ENCODE measurements around the gene HLA-DOA.

HLA-DOA gene

DNA sequence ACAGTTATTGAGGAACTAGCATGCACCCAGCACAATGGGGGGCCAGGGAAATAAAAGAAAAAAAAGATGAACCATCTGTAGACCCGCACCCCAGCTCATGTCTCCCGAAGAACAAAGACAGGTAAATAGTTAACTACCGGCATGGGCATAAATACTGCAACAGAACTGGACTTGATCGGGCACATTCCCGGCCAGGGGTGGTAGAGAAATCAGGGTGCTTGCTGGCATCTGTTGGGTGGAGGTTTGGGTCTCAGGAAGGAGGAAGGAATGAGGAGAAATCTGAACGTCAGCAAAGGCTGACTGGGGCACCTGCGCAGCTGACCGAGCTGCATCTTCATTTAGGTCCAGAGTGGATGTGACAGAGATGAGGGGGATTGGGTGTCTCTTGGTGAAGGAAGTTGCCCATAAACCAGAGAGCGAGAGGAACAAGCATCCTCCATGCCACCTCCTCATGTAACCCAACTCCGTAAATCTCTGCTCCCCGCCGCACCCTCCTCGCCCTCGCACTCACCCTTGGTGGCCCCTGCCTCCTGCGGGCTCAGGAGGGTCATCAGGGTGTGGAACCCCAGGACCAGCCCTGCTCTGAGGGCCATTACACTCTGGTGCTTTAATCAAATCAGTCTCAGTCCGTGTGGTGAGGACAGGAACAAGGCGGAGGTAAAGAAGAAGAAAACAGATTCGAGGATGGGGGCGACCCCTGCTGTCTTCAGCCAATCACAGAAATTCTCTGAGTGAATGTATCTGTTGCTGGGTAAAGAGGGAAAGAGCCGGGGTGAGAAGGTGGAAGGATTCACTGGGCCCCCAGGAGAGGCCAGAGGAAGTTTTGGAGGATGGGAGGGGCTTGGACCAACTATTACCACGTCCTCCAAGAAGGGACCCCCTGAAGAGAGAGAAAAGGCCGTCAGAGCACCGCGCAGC lies at the start of gene HLA-DOA:
HLA-DOA (minus strand) TSS at position 648 of the 918 bp plus-strand sequence.
- TF ChIP-seq ZBTB20 (tag by site-specific recombination; IDR thresholded peaks at IDR 0.05), result no peak
- TF ChIP-seq ZBTB17 (tag by site-specific recombination; IDR thresholded peaks at IDR 0.05), result peak; percentile 94
- TF ChIP-seq GFI1B (tag by site-specific recombination; IDR thresholded peaks at IDR 0.05), result 0 out of 2 replicates have a peak, but pooled peaks have one; percentile 32
- TF ChIP-seq, protein P1, sequence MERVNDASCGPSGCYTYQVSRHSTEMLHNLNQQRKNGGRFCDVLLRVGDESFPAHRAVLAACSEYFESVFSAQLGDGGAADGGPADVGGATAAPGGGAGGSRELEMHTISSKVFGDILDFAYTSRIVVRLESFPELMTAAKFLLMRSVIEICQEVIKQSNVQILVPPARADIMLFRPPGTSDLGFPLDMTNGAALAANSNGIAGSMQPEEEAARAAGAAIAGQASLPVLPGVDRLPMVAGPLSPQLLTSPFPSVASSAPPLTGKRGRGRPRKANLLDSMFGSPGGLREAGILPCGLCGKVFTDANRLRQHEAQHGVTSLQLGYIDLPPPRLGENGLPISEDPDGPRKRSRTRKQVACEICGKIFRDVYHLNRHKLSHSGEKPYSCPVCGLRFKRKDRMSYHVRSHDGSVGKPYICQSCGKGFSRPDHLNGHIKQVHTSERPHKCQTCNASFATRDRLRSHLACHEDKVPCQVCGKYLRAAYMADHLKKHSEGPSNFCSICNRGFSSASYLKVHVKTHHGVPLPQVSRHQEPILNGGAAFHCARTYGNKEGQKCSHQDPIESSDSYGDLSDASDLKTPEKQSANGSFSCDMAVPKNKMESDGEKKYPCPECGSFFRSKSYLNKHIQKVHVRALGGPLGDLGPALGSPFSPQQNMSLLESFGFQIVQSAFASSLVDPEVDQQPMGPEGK (tag by site-specific recombination; IDR thresholded peaks at IDR 0.05), result 0 out of 2 replicates have a peak, but pooled peaks have one; percentile 45
- peak; percentile 84 for TF ChIP-seq GLIS2 (tag by site-specific recombination; IDR thresholded peaks at IDR 0.05)
- TF ChIP-seq GLIS1 (tag by site-specific recombination; IDR thresholded peaks at IDR 0.05), result peak; percentile 23; the same call in 1 of the 2 replicates
- TF ChIP-seq ZNF621 (tag by site-specific recombination; IDR thresholded peaks at IDR 0.05), result no peak
- no peak for TF ChIP-seq ZNF248 (tag by site-specific recombination; IDR thresholded peaks at IDR 0.05)
- TF ChIP-seq ZIC2 (tag by site-specific recombination; IDR thresholded peaks at IDR 0.05), result peak; percentile 42
- Histone ChIP-seq H3K4me1 (ENCODE audit: control insufficient read depth, insufficient read depth, low read length) (no peaks in the 10 kb centered on the region), H3K36me3 (ENCODE audit: control insufficient read depth in 2 of 2, insufficient read depth in 1 of 2, low read length in 2 of 2) (no peaks in the 10 kb centered on the region), H3K27ac (ENCODE audit: extremely low read depth, low read depth, low read length) (no peak within 1 kb of the TSS), H3K4me3 (ENCODE audit: low read depth, low read length) (peak within 1 kb of the TSS; percentile 30), H3K9me3 (ENCODE audit: control insufficient read depth, insufficient read depth, low read depth, low read length) (no peaks in the 10 kb centered on the region)
- CTCF ChIA-PET, result interaction anchor here (0.5 to 8.8 kb wide), 5 partner anchors 8 to 188 kb away, joined by 3 to 106 read pairs (median 4); no protein-coding TSS in a partner anchor
- POLR2A ChIA-PET, result interaction anchor here (1.1 to 1.3 kb wide), 2 partner anchors 25 to 37 kb away, joined by 3 read pairs; no protein-coding TSS in a partner anchor

DNA sequence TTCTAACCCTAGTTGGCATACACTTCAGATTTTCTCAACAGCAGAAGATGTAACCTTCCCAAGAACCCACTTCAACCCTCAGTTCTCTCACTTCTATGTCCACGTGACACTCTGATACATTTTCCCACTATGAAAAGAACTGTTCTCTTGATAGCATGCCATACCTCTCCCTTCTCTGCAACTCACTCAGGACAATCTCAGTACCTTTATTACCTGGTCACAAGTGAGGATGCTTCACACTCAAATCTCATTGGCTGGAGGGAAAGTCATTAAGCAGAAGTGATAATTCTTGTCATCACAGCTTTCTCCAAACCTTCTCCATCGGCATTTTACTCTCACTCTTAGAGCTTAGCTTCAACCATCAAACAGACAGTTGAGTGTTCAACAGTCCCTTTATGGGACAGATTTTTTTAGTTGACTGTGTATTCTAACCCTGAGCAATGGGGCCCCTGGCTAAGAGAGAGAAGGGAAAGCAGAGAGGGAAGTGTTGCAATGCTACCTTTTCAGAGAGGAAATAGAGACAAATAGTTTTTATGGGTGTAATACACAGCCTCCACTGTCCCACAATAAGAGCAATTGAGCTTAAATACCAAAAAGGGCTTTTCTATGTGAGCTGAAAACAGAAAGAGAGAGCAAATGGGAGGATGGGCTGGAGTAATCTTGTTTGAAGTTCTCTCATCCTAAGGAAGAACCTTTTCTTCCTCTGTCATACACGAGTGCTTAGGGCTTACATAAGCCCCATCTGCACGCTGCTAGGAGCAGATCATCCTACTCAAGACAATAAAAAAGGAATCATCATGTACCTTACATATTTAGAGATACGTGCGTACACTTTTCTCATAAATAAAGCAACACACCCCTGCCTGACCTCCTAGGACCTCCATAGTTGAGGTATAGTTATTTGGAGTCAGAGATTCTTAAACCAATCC lies 48.1 kb upstream of the HLA-DOA start:
- Histone ChIP-seq H3K36me3 (ENCODE audit: control insufficient read depth in 2 of 2, insufficient read depth in 1 of 2, low read length in 2 of 2) (no peaks in the 10 kb centered on the region), H3K27ac (ENCODE audit: extremely low read depth, low read depth, low read length) (no peak overlapping the region), H3K4me1 (ENCODE audit: control insufficient read depth, insufficient read depth, low read length) (no peaks in the 10 kb centered on the region; the same call in 1 of the 2 replicates), H3K4me3 (ENCODE audit: low read depth, low read length) (no peak overlapping the region), H3K9me3 (ENCODE audit: control insufficient read depth, insufficient read depth, low read depth, low read length) (no peaks in the 10 kb centered on the region)
- ChIA-PET POLR2A (no interaction called here), CTCF (interaction anchor here (0.5 to 1.1 kb wide), 7 partner anchors 21 to 1533 kb away, joined by 3 to 4 read pairs (median 3); no protein-coding TSS in a partner anchor)
- TF ChIP-seq ZNF274 (IDR thresholded peaks at IDR 0.05; ENCODE audit: low read length), result no peak
- TF ChIP-seq ZNF274 (tag by site-specific recombination; IDR thresholded peaks at IDR 0.05; ENCODE audit: borderline replicate concordance), result no peak
- no peak for TF ChIP-seq ZNF148 (tag by site-specific recombination; IDR thresholded peaks at IDR 0.05; ENCODE audit: borderline replicate concordance)
- no peak for TF ChIP-seq ZNF2 (tag by site-specific recombination; IDR thresholded peaks at IDR 0.05)
- no peak for TF ChIP-seq ZSCAN18 (tag by site-specific recombination; IDR thresholded peaks at IDR 0.05)
- peak; percentile 90 for TF ChIP-seq PRDM1 (tag by site-specific recombination; IDR thresholded peaks at IDR 0.05)
- TF ChIP-seq ZBTB6 (tag by site-specific recombination; IDR thresholded peaks at IDR 0.05), result no peak
- no peak for TF ChIP-seq HOXC10 (CRISPR knock-in tag; IDR thresholded peaks at IDR 0.05)
- no peak for TF ChIP-seq ZBTB8A (tag by site-specific recombination; IDR thresholded peaks at IDR 0.05)
- TF ChIP-seq ZFP3 (tag by site-specific recombination; IDR thresholded peaks at IDR 0.05; ENCODE audit: low read depth), result no peak
